ENCODE measurements around the gene ERICH2.

- peak; percentile 9 for TF ChIP-seq EZH2 (IDR thresholded peaks at IDR 0.05; ENCODE audit: borderline replicate concordance, low read length)
- TF ChIP-seq, protein P1, sequence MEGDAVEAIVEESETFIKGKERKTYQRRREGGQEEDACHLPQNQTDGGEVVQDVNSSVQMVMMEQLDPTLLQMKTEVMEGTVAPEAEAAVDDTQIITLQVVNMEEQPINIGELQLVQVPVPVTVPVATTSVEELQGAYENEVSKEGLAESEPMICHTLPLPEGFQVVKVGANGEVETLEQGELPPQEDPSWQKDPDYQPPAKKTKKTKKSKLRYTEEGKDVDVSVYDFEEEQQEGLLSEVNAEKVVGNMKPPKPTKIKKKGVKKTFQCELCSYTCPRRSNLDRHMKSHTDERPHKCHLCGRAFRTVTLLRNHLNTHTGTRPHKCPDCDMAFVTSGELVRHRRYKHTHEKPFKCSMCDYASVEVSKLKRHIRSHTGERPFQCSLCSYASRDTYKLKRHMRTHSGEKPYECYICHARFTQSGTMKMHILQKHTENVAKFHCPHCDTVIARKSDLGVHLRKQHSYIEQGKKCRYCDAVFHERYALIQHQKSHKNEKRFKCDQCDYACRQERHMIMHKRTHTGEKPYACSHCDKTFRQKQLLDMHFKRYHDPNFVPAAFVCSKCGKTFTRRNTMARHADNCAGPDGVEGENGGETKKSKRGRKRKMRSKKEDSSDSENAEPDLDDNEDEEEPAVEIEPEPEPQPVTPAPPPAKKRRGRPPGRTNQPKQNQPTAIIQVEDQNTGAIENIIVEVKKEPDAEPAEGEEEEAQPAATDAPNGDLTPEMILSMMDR (conservative IDR thresholded peaks at IDR 0.05 in 1 of 2, IDR thresholded peaks at IDR 0.05 in 1 of 2; ENCODE audit: extremely low read depth in 1 of 2, insufficient read depth in 1 of 2, low read depth in 1 of 2, low read length in 2 of 2), result no peak
Measured at GRCh38 chr2:170813611-170814532, 43.7 kb downstream of the ERICH2 start.
